Effector CD8-positive, alpha-beta T cell (primary cell): ENCODE results near the gene RNF220.

Source experiments
- DNase-seq: peaks from one replicate; lab custom pipeline; 2025; lab: John Stamatoyannopoulos, UW

RNF220 gene

GRCh38 chr1:44610527-44611148, 205.6 kb downstream of the RNF220 start:
- DNase-seq: no peak

- DNase-seq: no peak
Observed at GRCh38 chr1:44611419-44611818, 206.4 kb downstream of the RNF220 start.

DNA sequence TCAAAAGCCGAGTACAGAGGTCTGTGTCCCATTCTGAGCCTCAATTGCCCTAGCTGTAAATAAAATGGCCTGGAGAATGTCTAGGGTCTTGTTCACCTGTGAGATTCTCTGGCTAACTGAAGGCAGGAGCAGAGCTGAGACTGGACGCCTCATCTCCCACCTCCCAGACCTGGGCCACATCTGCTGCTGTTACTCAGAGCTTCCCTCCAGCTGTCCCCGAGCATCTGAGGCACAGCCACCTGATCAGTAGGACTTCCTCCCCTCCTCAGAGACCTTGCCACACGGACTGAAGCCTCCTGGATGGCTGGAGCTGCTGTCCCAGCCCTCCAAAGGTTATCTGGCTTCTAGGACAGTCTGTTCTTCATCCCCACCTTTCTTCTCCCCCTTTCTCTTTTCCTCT, 206.8 kb downstream of the RNF220 start:
- DNase-seq: no peak

GRCh38 chr1:44613941-44614340, 208.9 kb downstream of the RNF220 start:
- no peak for DNase-seq

DNA sequence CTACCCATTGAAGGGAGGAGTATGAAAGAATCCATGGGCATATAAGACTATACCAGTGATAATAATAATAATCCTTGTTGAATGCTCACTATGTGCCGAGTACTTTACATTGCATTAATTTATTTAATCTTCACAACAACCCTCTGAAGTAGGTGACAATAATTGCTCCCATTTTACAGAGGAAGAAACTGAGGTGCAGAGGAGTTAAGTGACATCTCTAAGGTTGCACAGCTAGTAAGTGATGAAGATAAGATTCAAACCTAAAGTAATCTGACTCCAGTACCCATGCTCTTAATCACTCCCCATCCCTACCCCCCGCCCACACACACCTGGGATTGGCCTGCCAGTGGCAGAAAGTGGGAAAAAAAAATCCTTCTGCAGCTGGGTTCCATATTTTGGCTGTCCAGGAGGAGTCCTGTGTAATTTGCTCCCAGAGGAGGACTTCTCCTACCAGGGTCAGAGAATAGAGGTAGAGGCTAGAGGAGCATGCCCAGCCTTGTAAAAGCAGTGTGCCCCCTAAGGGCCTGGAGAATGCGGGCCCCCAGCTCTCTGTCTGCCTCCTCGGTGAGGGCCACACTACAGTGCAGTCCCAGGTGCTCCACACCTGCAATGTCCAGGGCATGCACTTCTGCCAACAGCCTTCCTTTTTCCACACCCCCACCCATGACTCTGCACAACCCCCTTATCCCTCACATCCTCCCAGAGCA, 211.4 kb downstream of the RNF220 start:
- DNase-seq: no peak

GRCh38 chr1:44616991-44617702, 212.1 kb downstream of the RNF220 start:
- no peak for DNase-seq

DNA sequence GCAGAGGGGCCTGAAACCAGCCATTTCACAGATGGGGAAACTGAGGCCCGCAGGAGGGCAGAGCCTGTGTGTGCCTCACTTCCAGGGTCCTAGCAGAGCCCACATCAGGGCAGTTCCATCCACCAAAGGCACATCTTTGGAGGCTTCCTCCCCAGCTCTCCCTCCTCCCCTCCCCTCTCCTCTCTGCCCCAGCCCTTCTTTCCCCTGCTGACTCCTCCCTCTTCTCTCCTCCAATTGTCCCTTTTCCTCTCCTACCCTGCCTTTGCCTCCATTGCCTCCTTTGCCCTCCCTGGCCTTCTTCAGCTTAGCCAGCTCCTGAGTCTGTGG, 212.6 kb downstream of the RNF220 start:
- DNase-seq: no peak

DNA sequence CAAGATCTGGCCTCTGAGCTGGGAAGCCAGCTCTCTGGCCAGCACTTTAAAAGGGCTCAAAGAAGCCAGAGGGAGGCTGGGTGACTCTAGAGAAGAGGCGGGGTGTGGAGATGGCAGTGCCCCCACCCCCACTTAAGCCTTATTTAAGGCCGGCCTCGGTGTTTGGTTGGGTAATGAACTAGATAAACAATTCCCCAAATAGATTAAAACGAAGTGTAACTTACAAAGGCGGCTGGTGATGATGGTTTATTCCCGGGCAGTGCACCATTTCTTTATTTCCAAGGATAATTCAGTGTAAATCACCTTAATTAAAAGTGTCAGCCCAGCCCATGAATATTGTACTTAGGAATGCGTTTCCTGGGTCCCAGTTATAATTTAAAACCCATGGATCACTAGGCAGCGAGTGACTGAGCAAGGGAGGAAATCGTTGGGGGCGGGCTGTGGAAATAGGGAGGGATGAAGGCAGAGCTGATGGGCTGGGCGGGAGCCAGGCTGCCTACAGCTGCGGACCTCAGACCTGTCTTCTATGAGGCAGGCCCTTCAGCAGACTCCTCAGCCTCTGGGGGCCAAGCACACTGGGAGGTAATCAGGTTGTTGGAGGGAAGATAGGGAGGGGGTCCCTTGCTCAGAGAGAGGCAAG, 214.3 kb downstream of the RNF220 start:
- no peak for DNase-seq

- no peak for DNase-seq
Observed at GRCh38 chr1:44620072-44620471, 215.0 kb downstream of the RNF220 start.

GRCh38 chr1:44621841-44622286, 216.8 kb downstream of the RNF220 start:
- DNase-seq: no peak

DNA sequence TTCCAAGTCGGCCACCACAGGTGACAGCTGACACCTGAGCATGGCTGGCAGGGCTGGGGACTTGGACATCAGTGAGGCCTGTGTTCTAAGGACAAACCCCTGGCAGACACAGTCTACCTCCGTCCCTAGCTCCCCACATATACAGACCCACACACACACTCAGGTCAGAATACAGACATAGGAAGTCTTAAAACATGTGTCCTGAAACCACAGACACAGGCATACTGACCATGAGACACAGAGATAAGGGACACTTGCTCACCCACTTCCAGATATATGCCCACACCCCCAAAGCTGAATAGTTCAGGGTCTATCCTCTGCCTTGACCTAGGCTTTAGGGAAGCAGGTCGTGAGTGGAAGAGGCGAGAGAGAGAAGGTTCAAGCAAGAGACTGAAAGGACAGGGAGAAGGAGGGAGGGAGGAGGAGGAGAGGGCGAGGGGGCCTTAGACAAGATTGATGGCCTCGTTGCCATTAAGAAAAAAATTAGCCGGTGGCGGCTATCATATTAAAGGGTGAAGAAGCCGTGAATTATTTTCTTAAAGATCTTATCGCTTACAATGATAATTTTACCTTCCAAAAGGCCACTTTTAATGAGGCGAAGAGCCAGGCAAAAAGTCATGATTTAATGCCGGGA, 219.3 kb downstream of the RNF220 start:
- DNase-seq: no peak

DNA sequence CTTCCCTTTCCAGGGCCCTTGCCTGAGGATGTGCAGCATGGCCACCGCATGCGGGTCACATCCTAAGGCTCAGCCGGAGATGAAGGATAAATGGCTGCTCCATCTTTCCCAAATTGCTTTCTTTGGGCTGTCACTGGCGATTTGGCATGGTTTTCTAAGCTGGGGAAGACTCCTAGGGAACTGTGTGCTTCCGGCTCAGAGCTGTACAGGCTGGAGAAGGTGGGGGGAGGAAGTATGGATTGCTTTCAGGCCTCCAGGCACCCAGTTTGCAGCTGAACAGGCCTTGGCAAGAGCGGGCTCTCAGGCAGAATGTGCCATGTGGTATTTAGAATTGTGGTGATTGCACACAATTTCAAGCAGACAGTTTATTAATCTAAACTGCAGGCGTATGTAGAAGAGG, 220.3 kb downstream of the RNF220 start:
- DNase-seq: no peak

DNA sequence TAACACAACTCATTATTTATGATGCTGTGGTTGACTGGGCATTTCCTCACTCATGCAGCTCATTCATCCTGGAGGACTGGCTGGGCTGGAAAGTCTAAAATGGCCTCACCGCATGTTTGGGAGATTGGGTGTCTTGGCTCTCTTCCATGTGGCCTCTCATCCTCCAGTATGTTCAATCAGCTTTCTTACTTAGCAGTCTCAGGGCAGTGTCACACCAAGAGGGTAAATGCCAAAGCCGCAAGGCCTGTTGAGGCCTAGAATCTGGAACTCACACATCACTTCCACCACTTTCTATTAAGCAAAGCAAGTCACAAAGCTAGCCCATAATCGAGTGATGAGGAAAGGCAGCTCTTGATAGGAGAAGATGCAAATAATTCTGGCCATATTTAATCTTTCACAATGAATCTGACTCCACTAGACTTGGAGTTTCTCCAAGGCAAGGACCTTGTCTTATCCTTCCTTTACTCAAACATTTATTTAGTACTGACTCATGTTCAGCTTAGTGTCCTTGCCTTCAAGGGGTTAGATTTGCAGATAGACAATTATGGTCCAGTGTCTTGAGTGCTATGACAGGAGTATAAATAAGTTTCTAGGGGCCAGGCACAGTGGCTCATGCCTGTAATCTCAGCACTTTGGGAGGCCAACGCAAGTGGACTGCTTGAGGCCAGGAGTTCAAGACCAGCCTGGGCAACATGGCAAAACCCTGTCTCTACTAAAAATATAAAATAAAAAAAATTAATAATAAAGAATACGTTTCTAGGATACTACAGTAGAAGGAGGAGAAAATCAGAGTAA, 224.1 kb downstream of the RNF220 start:
- DNase-seq: no peak

- no peak for DNase-seq
Observed at GRCh38 chr1:44630116-44630515, 225.1 kb downstream of the RNF220 start.

- no peak for DNase-seq
Observed at GRCh38 chr1:44631333-44631646, 226.2 kb downstream of the RNF220 start.

- peak; percentile 76 for DNase-seq
Observed at GRCh38 chr1:44631647-44632539, 226.8 kb downstream of the RNF220 start.

GRCh38 chr1:44632598-44632997, 227.5 kb downstream of the RNF220 start:
- no peak for DNase-seq

DNA sequence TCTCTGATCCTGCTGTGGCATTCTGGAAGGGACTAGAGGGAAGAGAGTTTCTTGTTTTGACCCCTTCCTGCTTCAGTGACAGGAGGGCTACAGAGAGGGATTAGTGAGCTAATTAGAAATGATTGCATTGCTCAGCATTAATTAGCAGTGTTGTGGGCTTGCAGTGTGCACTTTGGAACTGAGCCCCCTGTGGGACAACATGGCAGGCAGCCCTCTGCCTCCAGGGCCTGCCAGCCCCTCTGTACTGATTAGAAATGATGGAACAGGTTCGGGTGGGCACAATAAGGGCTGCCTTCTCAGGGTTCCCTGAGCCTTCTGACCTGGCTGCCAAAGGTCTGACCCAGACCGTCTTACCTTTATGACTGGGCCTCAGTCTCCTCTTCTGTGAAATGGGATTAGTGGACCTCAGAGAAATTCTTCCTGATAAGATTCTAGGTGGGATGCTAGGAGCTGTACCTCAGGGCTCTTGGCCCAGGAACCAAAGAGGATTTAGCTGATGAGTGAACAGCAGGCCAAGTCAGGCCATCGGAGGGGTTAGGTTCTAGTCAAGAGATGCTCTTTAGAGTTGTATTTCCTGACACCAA, 229.6 kb downstream of the RNF220 start:
- DNase-seq: no peak

- DNase-seq: no peak
Observed at GRCh38 chr1:44635439-44635838, 230.4 kb downstream of the RNF220 start.

DNA sequence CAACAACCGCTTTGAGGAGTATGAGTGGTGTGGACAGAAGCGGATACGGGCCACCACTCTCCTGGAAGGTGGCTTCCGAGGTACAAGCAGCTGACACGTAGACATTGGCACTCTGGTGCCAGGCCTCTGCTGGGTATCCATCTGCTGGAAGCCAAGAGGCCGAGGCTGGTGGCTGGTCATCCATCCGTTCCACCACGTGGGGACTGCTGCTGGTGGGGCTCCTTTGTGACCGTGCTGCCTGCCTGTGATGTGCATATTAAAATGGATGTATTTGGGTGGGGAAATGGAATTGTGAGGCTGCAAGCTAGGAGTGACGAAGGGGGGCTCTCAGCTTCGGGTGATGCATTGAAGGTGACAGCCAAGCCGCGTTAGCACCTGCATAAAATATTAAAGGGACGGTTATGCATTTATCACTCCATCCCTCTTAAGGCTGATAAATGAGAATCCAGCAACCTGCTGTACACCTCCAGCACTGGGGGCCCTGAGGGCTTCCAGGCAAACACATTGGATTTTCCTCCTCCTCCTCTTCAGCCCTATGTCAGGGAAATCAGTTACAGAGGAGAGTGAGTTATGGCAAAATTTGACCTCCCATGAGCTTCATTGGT, 231.1 kb downstream of the RNF220 start:
- no peak for DNase-seq
